Fibroblast of the aortic adventitia (primary cell): Measurements from ENCODE around the gene CAND2. TPM values are rescaled to one million over a fixed set of nuclear protein-coding genes. Genes with fewer than 3 reads are reported as not detected.

ENCODE experiments used
- DNase-seq: peaks from one replicate; pipeline ENCODE4 v3.0.0-alpha.2; 2010; ENCODE audit warnings: low read depth
- H3K4me3 ChIP-seq: 2 replicates; pipeline ENCODE4 v1.5.1; 2011; ENCODE audit warnings: low read depth, mild to moderate bottlenecking, control low read depth, low read length, moderate library complexity
- CTCF ChIP-seq: IDR thresholded peaks from 2 replicates; pipeline ENCODE4 v1.5.1; 2011; ENCODE audit warnings: mild to moderate bottlenecking, low read length, control low read depth, inconsistent platforms; ENCODE audit not compliant: insufficient read depth
- total RNA-seq: library from RNA; depleted of rRNA; stranded (reverse); fragments of >200 nt; gene quantifications from 2 replicates; pipeline ENCODE4 v1.2.3, GENCODE V29; 2012; ENCODE audit warnings: low replicate concordance

CAND2 gene
- total RNA-seq, 1 donor = 6.1 TPM

DNA sequence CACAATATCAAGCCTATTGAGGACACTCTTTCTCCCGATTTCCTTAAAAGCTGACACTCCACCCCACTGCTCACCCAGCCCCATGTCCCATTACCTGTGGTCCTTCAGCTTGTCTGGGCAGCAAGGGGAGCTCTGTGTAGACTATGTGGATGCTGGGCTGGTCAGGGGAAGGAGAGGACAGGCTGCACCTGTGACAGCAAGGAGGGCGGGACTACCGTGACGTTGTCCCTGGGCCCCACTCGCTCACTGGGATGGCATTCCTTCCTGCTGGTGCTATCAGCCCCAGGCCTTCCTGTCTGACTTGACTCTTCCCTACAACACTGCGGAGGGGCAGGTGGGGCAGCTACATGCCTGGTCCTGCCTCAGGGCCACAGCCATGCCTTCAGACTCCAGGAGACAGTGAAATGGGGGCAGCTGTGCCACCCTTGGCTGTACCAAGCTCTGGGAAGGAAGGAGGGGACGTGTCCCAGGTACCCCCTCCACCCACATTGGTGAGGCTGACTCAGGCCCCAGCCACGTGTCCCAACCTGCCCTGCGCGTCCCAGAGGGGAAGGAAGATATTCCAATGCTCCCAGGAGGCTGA is 37.3 kb upstream of the CAND2 start, which contains the start of gene TMEM40:
TSS of gene TMEM40 (minus strand) at position 163 of the 583 bp plus-strand sequence. CDS start 9,427 bp downstream, outside the sequence.
- no peak within 1 kb of the TSS for H3K4me3 ChIP-seq
- TF ChIP-seq CTCF = no peak
- no peak for DNase-seq

DNA sequence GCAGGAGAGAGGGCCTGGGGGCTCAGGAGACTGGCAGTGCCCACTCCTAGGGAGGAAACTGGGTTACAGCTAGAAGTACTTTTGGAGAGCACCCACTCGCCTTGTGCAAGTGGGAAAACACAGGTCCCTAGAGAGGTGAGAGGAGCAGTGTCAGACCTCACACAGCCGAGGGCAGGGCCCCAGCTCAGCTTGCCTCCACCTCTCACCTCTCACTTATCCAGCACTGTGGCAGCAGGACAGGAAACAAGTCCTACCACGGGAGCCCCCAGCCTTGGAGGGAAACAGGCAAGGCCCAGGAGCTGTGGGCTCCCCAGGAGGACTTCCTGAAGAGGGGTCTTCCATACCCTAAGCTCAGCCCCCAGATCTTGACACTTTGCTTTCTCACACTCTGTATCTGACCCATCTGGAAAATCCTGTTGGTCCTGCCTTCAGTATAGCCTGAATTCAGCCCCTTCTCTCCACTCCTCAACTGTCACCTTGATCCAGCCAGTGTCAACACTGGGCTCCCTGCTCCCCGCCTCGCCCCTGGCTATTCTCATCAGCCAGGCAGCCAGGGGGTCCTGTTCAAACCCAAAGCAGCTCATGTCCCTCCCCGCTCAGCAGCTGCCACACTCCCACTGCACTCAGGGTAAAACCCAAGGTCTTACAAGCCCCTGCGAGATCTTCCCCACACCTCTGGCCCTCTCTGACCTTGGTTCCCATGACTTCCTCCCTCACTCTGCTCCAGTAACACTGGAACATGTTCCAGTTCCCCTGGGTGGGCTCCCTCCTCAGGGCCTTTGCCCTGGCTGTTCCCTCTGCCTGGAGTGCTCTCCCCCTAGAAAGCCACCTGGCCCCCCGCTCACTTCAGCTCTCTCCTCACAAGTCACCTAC is 36.6 kb upstream of the CAND2 start:
- no peak for DNase-seq
- H3K4me3 ChIP-seq = no peak overlapping the region
- no peak for TF ChIP-seq CTCF

GRCh38 chr3:12764171-12764776 is 32.2 kb upstream of the CAND2 start:
- TF ChIP-seq CTCF = no peak
- no peak for DNase-seq
- H3K4me3 ChIP-seq = no peak overlapping the region

- TF ChIP-seq CTCF = no peak
- H3K4me3 ChIP-seq = no peak overlapping the region
- DNase-seq = no peak
These were observed 29.9 kb upstream of the CAND2 start for GRCh38 chr3:12766541-12766940.

DNA sequence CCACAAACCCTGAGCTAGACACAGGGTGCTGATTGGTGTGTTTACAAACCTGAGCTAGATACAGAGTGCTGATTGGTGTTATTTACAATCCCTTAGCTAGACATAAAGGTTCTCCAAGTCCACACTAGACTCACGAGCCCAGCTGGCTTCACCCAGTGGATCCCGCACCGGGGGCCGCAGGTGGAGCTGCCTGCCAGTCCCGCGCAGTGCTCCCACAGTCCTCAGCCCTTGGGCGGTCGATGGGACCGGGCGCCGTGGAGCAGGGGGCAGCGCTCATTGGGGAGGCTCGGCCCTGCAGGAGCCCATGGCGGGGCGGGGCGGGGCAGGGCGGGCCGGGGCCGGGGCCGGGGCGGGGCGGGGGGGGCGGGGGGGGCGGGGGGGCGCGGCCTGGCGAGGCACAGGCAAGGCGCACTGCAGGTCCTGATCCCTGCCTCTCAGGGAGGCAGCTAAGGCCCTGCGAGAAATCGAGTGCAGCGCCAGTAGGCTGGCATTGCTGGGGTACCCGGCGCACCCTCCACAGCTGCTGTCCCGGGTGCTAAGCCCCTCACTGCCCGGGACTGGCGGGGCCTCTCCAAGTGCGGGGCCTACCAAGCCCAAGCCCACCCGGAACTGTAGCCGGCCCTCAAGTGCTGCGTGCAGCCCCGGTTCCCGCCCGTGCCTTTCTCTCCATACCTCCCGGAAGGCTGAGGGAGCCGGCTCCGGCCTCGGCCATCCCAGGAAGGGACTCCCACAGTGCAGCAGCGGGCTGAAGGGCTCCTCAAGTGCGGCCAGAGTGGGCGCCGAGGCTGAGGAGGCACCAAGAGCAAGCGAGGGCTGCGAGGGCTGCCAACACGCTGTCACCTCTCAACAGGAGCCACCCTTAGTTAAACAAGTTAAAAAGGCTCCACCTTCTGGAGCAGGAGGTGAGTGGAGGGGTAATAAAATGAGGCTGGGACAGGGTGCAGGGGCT is 27.6 kb upstream of the CAND2 start:
- H3K4me3 ChIP-seq = no peak overlapping the region
- no peak for TF ChIP-seq CTCF
- no peak for DNase-seq

- no peak overlapping the region for H3K4me3 ChIP-seq
- DNase-seq = no peak
- no peak for TF ChIP-seq CTCF
These were observed 26.7 kb upstream of the CAND2 start for GRCh38 chr3:12769761-12770160.
